Cardiac septum (tissue), 1 donor: ENCODE measurements around the gene DGCR6L. TPM values are rescaled to one million over a fixed set of nuclear protein-coding genes. Genes with fewer than 3 reads are reported as not detected.
"Not testable (repeated sequence)": the region's sequence is repeated elsewhere in the genome, so short reads cannot be mapped to it uniquely, and the experiment has no call there.

Experiments used
- DNase-seq: peaks from one replicate; pipeline ENCODE4 v3.0.0-alpha.2; 2020; ENCODE audit warnings: low spot score
- intact Hi-C: fragments of 100-400 bp; cut with DNase I; formaldehyde crosslinking; loops from one replicate; pipeline ENCODE4 v1.14.0; 2022
- total RNA-seq: library from RNA; stranded (reverse); fragmentation: NEBNext Ultra II Directional; extraction: Animal tissue kit (Norgen Biotek cat#: 25700); gene quantifications from one replicate; pipeline ENCODE4 v1.2.1, GENCODE V29; 2021
- donor health status: DM: no; HTN: no; CAD: no.

DGCR6L gene
- total RNA-seq, 1 donor from 2014 or later = 45.5 TPM

- DNase-seq, intact Hi-C loops: not testable (repeated sequence)
Observed at GRCh38 chr22:20337807-20338206, 17.9 kb upstream of the DGCR6L start.

- intact Hi-C loops, DNase-seq: not testable (repeated sequence)
Observed at GRCh38 chr22:20336561-20336960, 16.7 kb upstream of the DGCR6L start.

GRCh38 chr22:20328569-20328930 lies 8.7 kb upstream of the DGCR6L start:
- DNase-seq, intact Hi-C loops: not testable (repeated sequence)

- intact Hi-C loops, DNase-seq: not testable (repeated sequence)
Observed at GRCh38 chr22:20325996-20326395, 6.1 kb upstream of the DGCR6L start.

- intact Hi-C loops = no loop called here
- DNase-seq = no peak
Observed at GRCh38 chr22:20324139-20324516, 4.3 kb upstream of the DGCR6L start.

GRCh38 chr22:20321552-20322211 lies 1.8 kb upstream of the DGCR6L start:
- intact Hi-C loops = not testable (repeated sequence)

GRCh38 chr22:20320659-20321551 lies 1.0 kb upstream of the DGCR6L start:
- intact Hi-C loops = not testable (repeated sequence)
- peak; percentile 71 for DNase-seq

More at GRCh38 chr22:20321552-20322211, 1.8 kb upstream of the DGCR6L start:
- peak; percentile 55 for DNase-seq

GRCh38 chr22:20319041-20319744 lies 667 bp downstream of the DGCR6L start:
- intact Hi-C loops = loop anchor here (5.0 kb wide), 1 partner anchor 242 kb away; no protein-coding TSS in a partner anchor
- peak; percentile 74 for DNase-seq

- intact Hi-C loops = loop anchor here (5.0 kb wide), 1 partner anchor 241 kb away; no protein-coding TSS in a partner anchor
- DNase-seq = not testable (repeated sequence)
Observed at GRCh38 chr22:20318043-20318688, 1.7 kb downstream of the DGCR6L start.

- intact Hi-C loops = loop anchor here (5.0 kb wide), 1 partner anchor 240 kb away; no protein-coding TSS in a partner anchor
- DNase-seq = not testable (repeated sequence)
Observed at GRCh38 chr22:20317402-20318042, 2.3 kb downstream of the DGCR6L start.

- intact Hi-C loops = loop anchor here (5.0 kb wide), 1 partner anchor 240 kb away; no protein-coding TSS in a partner anchor
- no peak for DNase-seq
Observed at GRCh38 chr22:20316844-20317401, 2.9 kb downstream of the DGCR6L start.

- intact Hi-C loops = loop anchor here (5.0 kb wide), 1 partner anchor 239 kb away; no protein-coding TSS in a partner anchor
- DNase-seq = no peak
Observed at GRCh38 chr22:20316217-20316843, 3.5 kb downstream of the DGCR6L start.

GRCh38 chr22:20315337-20316216 lies 4.3 kb downstream of the DGCR6L start:
- DNase-seq = no peak
- intact Hi-C loops = loop anchor here (5.0 kb wide), 1 partner anchor 238 kb away; no protein-coding TSS in a partner anchor

- DNase-seq = not testable (repeated sequence)
- intact Hi-C loops = loop anchor here (5.0 kb wide), 1 partner anchor 238 kb away; no protein-coding TSS in a partner anchor
Observed at GRCh38 chr22:20314741-20315336, 5.0 kb downstream of the DGCR6L start.

- intact Hi-C loops, DNase-seq: not testable (repeated sequence)
Observed at GRCh38 chr22:20314206-20314605, 5.7 kb downstream of the DGCR6L start.

GRCh38 chr22:20313306-20314077 lies 6.4 kb downstream of the DGCR6L start:
- intact Hi-C loops = not testable (repeated sequence)
- DNase-seq = peak; percentile 29
